Right lobe of liver (tissue), 6 donors: ENCODE measurements around the gene TTC31. TPM values are rescaled to one million over a fixed set of nuclear protein-coding genes. Genes with fewer than 3 reads are reported as not detected.

Experiments
- ATAC-seq, 4 donors: fragments of 200-7000 bp; cut with Tn5 transposase; one replicate each; pipeline ENCODE4 v1.9.1; 2020; ENCODE audit warnings: mild to moderate bottlenecking in 4 of 4, moderate library complexity in 4 of 4
- DNase-seq, 3 donors: peaks; one replicate each; pipeline ENCODE4 v3.0.0-alpha.2; 2020
- H3K27ac ChIP-seq, 3 donors: fragments of 200-600 bp; one replicate each; pipeline ENCODE4 v1.8.0; 2022
- H3K27me3 ChIP-seq, 2 donors: fragments of 200-600 bp; one replicate each; pipeline ENCODE4 v1.8.0; 2022
- H3K36me3 ChIP-seq, 4 donors: fragments of 200-600 bp; sonication (generic) in 1 of 4; one replicate each; pipeline versions ENCODE4 v1.5.1 to v1.8.0; 2017 to 2022; ENCODE audit warnings: control low read depth in 1 of 4
- H3K4me1 ChIP-seq, 4 donors: fragments of 200-600 bp; sonication (generic) in 1 of 4; one replicate each; pipeline versions ENCODE4 v1.5.1 to v1.8.0; 2017 to 2022; ENCODE audit warnings: control low read depth in 1 of 4
- H3K4me3 ChIP-seq, 3 donors: fragments of 200-600 bp; one replicate each; pipeline ENCODE4 v1.8.0; 2022
- H3K9me3 ChIP-seq, 4 donors: fragments of 200-600 bp; sonication (generic) in 1 of 4; one replicate each; pipeline versions ENCODE4 v1.5.1 to v1.8.0; 2017 to 2022; ENCODE audit warnings: control low read depth in 1 of 4
- CTCF ChIP-seq, 4 donors: fragments of 200-600 bp in 3 of 4; fragments of 450-650 bp in 1 of 4; IDR thresholded peaks; one replicate each; pipeline versions ENCODE4 v1.5.1 to v1.8.0; 2016 to 2022; ENCODE audit warnings: antibody characterized with exemption in 4 of 4, mild to moderate bottlenecking in 2 of 4
- POLR2A ChIP-seq: fragments of 450-650 bp; IDR thresholded peaks from one replicate; pipeline ENCODE4 v1.6.1; 2017; ENCODE audit warnings: antibody characterized with exemption, mild to moderate bottlenecking
- WGBS: methylation state at CpG from one replicate; pipeline ENCODE4 v1.1.6; 2018; ENCODE audit warnings: low coverage, low lambda C conversion rate; ENCODE audit not compliant: insufficient coverage; ENCODE audit errors: missing lambda C conversion rate; 5-methylcytosine and 5-hydroxymethylcytosine counted together
- intact Hi-C, 2 donors: fragments of 100-400 bp; cut with DNase I; formaldehyde crosslinking; loops; one replicate each; pipeline versions ENCODE4 v1.11.2 to v1.14.1; 2022
- total RNA-seq, 6 experiments: library from RNA; depleted of rRNA in 2 of 6; stranded (reverse); fragments of >200 nt in 2 of 6; fragmentation: NEBNext Ultra II Directional in 3 of 6; extraction: Animal tissue kit (Norgen Biotek cat#: 25700) in 3 of 6; gene quantifications; one replicate each; pipeline versions ENCODE4 v1.1.0 to v1.2.4, GENCODE V29; 2016 to 2023
- donor health status: DM: no; HTN: yes; CAD: no.
- donor health status: DM: no; HTN: no; CAD: no.
- donor health status: DM: no; HTN: no; CAD: no.
- donor health status: DM: no; HTN: yes; CAD: no.
- donor health status: DM: no; HTN: yes; CAD: no.

Gene TTC31
- total RNA-seq, 6 experiments from 2014 or later: 14.5 to 31.5 (median 26.7) TPM

- no peaks in the 10 kb centered on the region for H3K27me3 ChIP-seq
- no peak for ATAC-seq
- peaks cover 0 to 43% (median 19%) of the 10 kb centered on the region in 4 donors for H3K4me1 ChIP-seq
- no peak overlapping the region for H3K4me3 ChIP-seq
- no peaks in the 10 kb centered on the region for H3K36me3 ChIP-seq
- TF ChIP-seq CTCF (IDR thresholded peaks at IDR 0.05): no peak
- TF ChIP-seq POLR2A: no peak
- no peak overlapping the region for H3K27ac ChIP-seq
- WGBS: 90% methylated on average over 2 of the region's 2 CpGs
- no peak for DNase-seq
- no peaks in the 10 kb centered on the region for H3K9me3 ChIP-seq
- intact Hi-C loops: no loop called here
These were observed 34.1 kb upstream of the TTC31 start for GRCh38 chr2:74448771-74449170.

- Histone ChIP-seq H3K4me1 (peaks cover 0 to 30% (median 10%) of the 10 kb centered on the region in 4 donors), H3K9me3 (no peaks in the 10 kb centered on the region), H3K4me3 (no peak overlapping the region), H3K27ac (no peak overlapping the region), H3K36me3 (no peaks in the 10 kb centered on the region), H3K27me3 (no peaks in the 10 kb centered on the region)
- DNase-seq (no peak), ATAC-seq (no peak)
- 100% methylated on average over 2 of the region's 3 CpGs for WGBS
- intact Hi-C loops: no loop called here
- TF ChIP-seq POLR2A (no peak), CTCF (IDR thresholded peaks at IDR 0.05) (no peak)
These were observed 32.2 kb upstream of the TTC31 start for GRCh38 chr2:74450570-74451190.

DNA sequence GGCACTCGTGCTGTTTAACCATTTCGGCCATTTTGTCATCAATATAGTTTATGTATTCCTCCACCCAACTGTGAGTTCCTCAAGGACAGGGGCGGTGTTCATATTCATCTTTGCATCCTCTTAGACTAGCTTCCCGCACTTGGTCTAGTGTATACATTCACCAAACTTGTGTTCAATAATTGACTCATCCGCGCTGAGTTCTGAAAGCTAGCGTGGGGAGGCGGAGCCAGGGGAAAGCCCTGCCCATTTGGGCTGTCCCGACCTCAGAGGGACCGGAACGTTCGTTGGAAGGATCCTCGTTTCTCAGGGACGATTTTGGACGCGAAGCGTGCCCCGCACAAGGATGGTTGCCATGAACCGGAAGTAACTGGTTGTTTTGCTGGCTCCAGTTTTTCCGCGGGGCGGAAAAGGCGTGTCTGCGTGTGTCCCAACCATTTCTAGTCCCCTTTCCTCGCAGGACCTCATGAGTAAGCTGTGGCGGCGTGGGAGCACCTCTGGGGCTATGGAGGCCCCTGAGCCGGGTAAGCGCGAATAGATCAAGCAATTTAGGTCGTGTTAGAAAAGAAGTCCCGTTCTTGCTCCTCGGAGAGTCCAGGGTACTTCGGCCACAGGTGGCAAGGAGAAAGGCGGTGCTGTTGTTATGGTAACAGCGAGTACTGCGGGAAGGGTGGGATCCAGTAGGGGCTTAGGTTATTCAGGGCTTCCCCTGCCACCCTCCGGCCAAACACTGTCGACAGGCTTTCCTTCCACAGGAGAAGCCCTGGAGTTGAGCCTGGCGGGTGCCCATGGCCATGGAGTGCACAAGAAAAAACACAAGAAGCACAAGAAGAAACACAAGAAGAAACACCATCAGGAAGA lies 28.0 kb upstream of the TTC31 start, which contains the start of gene INO80B:
Gene INO80B (plus strand): TSS at position 434 of the 858 bp plus-strand sequence. CDS start 30 bp downstream, at position 464.
- TF ChIP-seq POLR2A: no peak
- no peak for TF ChIP-seq CTCF (IDR thresholded peaks at IDR 0.05)
- ATAC-seq: peak; percentile 76 to 77 (median 77)
- peak; percentile 92 to 96 (median 96) for DNase-seq
- Histone ChIP-seq H3K4me1 (peaks cover 0 to 22% (median 4%) of the 10 kb centered on the region in 4 donors), H3K27ac (peak within 1 kb of the TSS in 2 of 3 donors; percentile 44 to 50), H3K4me3 (peak within 1 kb of the TSS; percentile 62 to 82 (median 73)), H3K27me3 (no peaks in the 10 kb centered on the region), H3K36me3 (no peaks in the 10 kb centered on the region), H3K9me3 (no peaks in the 10 kb centered on the region)
- WGBS: under 1% methylated on average over 40 of the region's 40 CpGs
- intact Hi-C loops: no loop called here

DNA sequence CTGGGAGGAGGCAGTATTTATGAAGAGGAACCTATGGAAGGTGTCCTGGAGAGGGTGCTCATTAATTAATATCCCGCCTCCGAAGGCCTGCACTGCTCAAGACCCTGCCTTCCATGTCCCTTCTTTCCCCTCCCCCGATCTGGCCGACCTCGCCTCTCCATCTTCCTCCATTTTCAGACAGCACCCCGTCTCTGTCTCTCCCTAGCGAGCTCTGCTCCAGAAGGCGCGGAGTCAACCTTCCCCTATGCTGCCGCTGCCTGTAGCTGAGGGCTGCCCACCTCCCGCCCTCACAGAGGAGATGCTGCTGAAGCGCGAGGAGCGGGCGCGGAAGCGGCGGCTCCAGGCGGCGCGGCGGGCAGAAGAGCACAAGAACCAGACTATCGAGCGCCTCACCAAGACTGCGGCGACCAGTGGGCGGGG lies 25.7 kb upstream of the TTC31 start:
- peaks cover 0 to 22% (median 4%) of the 10 kb centered on the region in 4 donors for H3K4me1 ChIP-seq

More for the DNA sequence above, 25.7 kb upstream of the TTC31 start:
- Histone ChIP-seq H3K4me3 (peak overlapping the region; percentile 47 to 76 (median 58)), H3K27ac (peak overlapping the region; percentile 93 to 97 (median 94)), H3K9me3 (no peaks in the 10 kb centered on the region), H3K36me3 (no peaks in the 10 kb centered on the region), H3K27me3 (no peaks in the 10 kb centered on the region)
- DNase-seq: no peak
- no peak for ATAC-seq
- 0% methylated on average over 11 of the region's 27 CpGs for WGBS
- intact Hi-C loops: no loop called here
- TF ChIP-seq POLR2A (no peak), CTCF (IDR thresholded peaks at IDR 0.05) (no peak)
